Spinal cord (tissue), 10 donors: ENCODE measurements around the gene TRERF1. TPM values are rescaled to one million over a fixed set of nuclear protein-coding genes. Genes with fewer than 3 reads are reported as not detected.

ENCODE experiments used
- DNase-seq, 6 donors: peaks; one replicate each; pipeline versions ENCODE4 v3.0.0 to v3.0.0-alpha.2; 2013 to 2015; ENCODE audit warnings: low spot score in 6 of 6, low read depth in 4 of 6
- H3K27ac ChIP-seq: one replicate; pipeline ENCODE4 v1.5.1; 2013; ENCODE audit warnings: low read depth, low read length, control low read depth
- H3K27me3 ChIP-seq: one replicate; pipeline ENCODE4 v1.6.1; 2013; ENCODE audit warnings: low read length; ENCODE audit not compliant: control insufficient read depth, insufficient read depth
- H3K36me3 ChIP-seq: one replicate; pipeline ENCODE4 v1.6.1; 2013; ENCODE audit warnings: low read length; ENCODE audit not compliant: control insufficient read depth, insufficient read depth
- H3K4me1 ChIP-seq: one replicate; pipeline ENCODE4 v1.6.1; 2013; ENCODE audit warnings: low read length; ENCODE audit not compliant: control insufficient read depth, insufficient read depth
- H3K4me3 ChIP-seq: one replicate; pipeline ENCODE4 v1.5.1; 2013; ENCODE audit warnings: low read depth, low read length, control low read depth
- H3K9me3 ChIP-seq: one replicate; pipeline ENCODE4 v1.6.1; 2013; ENCODE audit warnings: low read length; ENCODE audit not compliant: control insufficient read depth, insufficient read depth
- WGBS: methylation state at CpG from one replicate; pipeline ENCODE4 v1.1.5; 2013; ENCODE audit warnings: missing lambda C conversion rate; ENCODE audit not compliant: insufficient coverage; 5-methylcytosine and 5-hydroxymethylcytosine counted together
- polyA plus RNA-seq, 2 donors: library from polyadenylated mRNA; unstranded; fragments of 120-200 nt; gene quantifications; one replicate each; pipeline ENCODE4 v1.2.1, GENCODE V29; 2013; ENCODE audit not compliant: insufficient read length in 2 of 2
- total RNA-seq, 2 donors: library from RNA; depleted of rRNA in 1 of 2; stranded (reverse); fragments of 120-200 nt in 1 of 2; fragments of >200 nt in 1 of 2; gene quantifications; one replicate each; pipeline versions ENCODE4 v1.2.3 to v1.2.4, GENCODE V29; 2013 to 2014
- donor health status: healthy.

The TRERF1 gene
- total and polyA plus RNA-seq, 4 donors: 4.8 to 9.4 (median 7.4) TPM

DNA sequence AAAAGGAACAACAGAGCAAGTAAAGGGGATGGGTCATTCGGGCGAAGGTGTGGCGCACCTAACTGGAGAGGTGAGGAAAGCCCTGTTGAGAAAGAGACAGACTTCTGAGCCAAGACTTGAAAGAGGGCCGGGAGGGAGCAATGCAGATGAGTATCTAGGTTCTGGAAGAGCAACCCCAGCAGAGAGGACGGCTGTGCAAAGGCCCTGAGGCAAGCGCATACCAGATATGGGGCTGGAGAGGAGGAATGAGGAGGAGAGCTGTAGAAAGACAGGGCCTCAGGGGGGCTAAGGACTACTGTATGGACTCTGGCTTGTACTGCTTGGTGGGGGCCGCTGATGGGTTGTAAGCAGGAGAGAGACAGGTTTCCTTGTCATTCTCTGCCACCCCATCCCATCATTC lies 21.9 kb downstream of the TRERF1 start:
- H3K4me3 ChIP-seq: no peak overlapping the region
- no peak overlapping the region for H3K27ac ChIP-seq
- 93% methylated on average over 6 of the region's 7 CpGs for WGBS
- H3K4me1 ChIP-seq: peaks cover 11% of the 10 kb centered on the region
- H3K27me3 ChIP-seq: no peaks in the 10 kb centered on the region
- peaks cover 5% of the 10 kb centered on the region for H3K9me3 ChIP-seq
- DNase-seq: no peak
- peaks cover 7% of the 10 kb centered on the region for H3K36me3 ChIP-seq

- no peak overlapping the region for H3K27ac ChIP-seq
- H3K4me3 ChIP-seq: no peak overlapping the region
- H3K9me3 ChIP-seq: peaks cover 5% of the 10 kb centered on the region
- DNase-seq: peak in 1 of 6 donors; percentile 43
- peaks cover 11% of the 10 kb centered on the region for H3K4me1 ChIP-seq
- WGBS: 40% methylated on average over 1 of the region's 8 CpGs
- no peaks in the 10 kb centered on the region for H3K27me3 ChIP-seq
- H3K36me3 ChIP-seq: peaks cover 7% of the 10 kb centered on the region
Observed at GRCh38 chr6:42429042-42429585, 22.6 kb downstream of the TRERF1 start.

DNA sequence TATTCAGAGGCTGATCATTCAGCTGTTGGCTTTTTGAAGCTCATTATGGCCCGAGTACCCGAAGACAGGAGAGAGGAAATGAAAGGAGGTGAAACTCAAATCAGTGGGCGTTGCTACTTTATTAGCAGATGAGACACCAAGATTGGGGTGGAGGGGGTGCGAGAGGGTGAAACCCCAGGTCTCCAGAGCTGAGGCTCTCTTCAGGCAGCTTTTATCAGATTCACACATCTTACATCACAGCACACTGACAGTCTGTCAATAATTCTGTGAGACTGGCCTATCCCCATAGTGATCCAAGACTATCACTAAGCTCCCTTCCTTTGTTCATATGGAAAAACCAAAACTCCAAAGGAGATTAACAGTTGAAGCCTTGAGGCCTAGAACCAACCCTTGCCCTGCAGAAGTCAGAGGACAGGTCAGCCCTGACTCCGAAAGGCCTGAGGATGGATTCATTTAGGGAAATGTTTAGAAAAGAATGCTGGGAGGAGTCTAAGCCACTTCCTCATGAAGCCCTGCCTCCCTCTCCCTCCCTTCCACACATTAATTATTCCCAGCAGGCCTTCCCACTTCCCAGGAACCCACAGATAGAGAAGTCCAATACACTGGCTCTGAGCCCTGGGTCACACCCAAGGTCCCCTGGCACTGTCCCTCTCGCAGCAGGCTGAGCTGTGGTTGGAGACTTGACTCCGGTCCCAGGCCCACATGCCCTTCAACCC lies 23.2 kb downstream of the TRERF1 start:
- Histone ChIP-seq H3K27ac (no peak overlapping the region), H3K27me3 (no peaks in the 10 kb centered on the region), H3K9me3 (no peaks in the 10 kb centered on the region), H3K36me3 (peaks cover 4% of the 10 kb centered on the region), H3K4me1 (peaks cover 11% of the 10 kb centered on the region), H3K4me3 (no peak overlapping the region)
- 57% methylated on average over 5 of the region's 7 CpGs for WGBS
- peak in 1 of 6 donors; percentile 51 for DNase-seq

- peaks cover 11% of the 10 kb centered on the region for H3K4me1 ChIP-seq
- DNase-seq: no peak
- H3K27me3 ChIP-seq: no peaks in the 10 kb centered on the region
- H3K27ac ChIP-seq: no peak overlapping the region
- H3K36me3 ChIP-seq: peaks cover 4% of the 10 kb centered on the region
- no peak overlapping the region for H3K4me3 ChIP-seq
- WGBS: 90% methylated on average over 1 of the region's 2 CpGs
- H3K9me3 ChIP-seq: no peaks in the 10 kb centered on the region
Observed at GRCh38 chr6:42427871-42428270, 23.9 kb downstream of the TRERF1 start.

- Histone ChIP-seq H3K4me1 (peaks cover 11% of the 10 kb centered on the region), H3K27me3 (no peaks in the 10 kb centered on the region), H3K4me3 (no peak overlapping the region), H3K27ac (no peak overlapping the region), H3K9me3 (no peaks in the 10 kb centered on the region), H3K36me3 (peaks cover 4% of the 10 kb centered on the region)
- no peak for DNase-seq
- no CpG with 5 or more reads among the region's 2 CpGs for WGBS
Observed at GRCh38 chr6:42426191-42426590, 25.5 kb downstream of the TRERF1 start.

DNA sequence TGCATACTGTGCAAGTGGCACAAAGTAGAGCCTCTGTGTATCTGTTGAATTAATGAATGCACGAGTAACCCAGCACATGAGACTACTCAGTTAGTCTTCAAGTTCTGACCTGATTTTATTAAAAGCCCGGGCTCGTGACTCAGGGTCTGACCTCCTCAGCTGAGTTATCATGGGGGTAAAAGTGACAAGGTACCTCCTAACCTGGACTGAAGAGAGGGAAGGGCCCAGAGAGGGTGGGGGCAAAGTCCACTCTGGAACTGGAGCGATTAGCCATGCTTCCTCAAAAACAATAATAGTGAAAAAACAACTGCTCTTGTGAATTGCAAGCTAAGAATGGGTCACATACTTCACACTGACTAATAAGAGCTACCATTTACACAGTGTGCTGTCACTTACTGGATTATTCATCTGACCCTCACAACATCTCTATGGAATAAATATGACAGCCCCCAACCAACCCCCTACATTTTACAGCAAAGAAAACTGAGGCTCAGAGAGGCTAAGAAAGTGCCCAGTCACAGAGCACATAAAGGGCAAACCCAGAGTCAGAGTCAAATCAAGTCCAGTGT lies 26.7 kb downstream of the TRERF1 start:
- no peaks in the 10 kb centered on the region for H3K9me3 ChIP-seq
- WGBS: no CpG with 5 or more reads among the region's 4 CpGs

GRCh38 chr6:42423244-42423643 lies 28.5 kb downstream of the TRERF1 start:
- WGBS: 92% methylated on average over 6 of the region's 8 CpGs

More for the DNA sequence above, 26.7 kb downstream of the TRERF1 start:
- no peak overlapping the region for H3K4me3 ChIP-seq
- DNase-seq: no peak
- no peak overlapping the region for H3K27ac ChIP-seq
- peaks cover 4% of the 10 kb centered on the region for H3K36me3 ChIP-seq
- no peaks in the 10 kb centered on the region for H3K27me3 ChIP-seq
- peaks cover 11% of the 10 kb centered on the region for H3K4me1 ChIP-seq

GRCh38 chr6:42420741-42421140 lies 31.0 kb downstream of the TRERF1 start:
- peaks cover 2% of the 10 kb centered on the region for H3K4me1 ChIP-seq
- no peaks in the 10 kb centered on the region for H3K9me3 ChIP-seq
- 76% methylated on average over 2 of the region's 3 CpGs for WGBS
- H3K27me3 ChIP-seq: no peaks in the 10 kb centered on the region
- H3K36me3 ChIP-seq: no peaks in the 10 kb centered on the region
- DNase-seq: no peak
- H3K27ac ChIP-seq: no peak overlapping the region
- no peak overlapping the region for H3K4me3 ChIP-seq

More at GRCh38 chr6:42423244-42423643, 28.5 kb downstream of the TRERF1 start:
- Histone ChIP-seq H3K36me3 (no peaks in the 10 kb centered on the region), H3K4me1 (peaks cover 2% of the 10 kb centered on the region), H3K4me3 (no peak overlapping the region), H3K27ac (no peak overlapping the region), H3K27me3 (no peaks in the 10 kb centered on the region), H3K9me3 (no peaks in the 10 kb centered on the region)
- no peak for DNase-seq

- Histone ChIP-seq H3K9me3 (no peaks in the 10 kb centered on the region), H3K36me3 (no peaks in the 10 kb centered on the region), H3K4me3 (no peak overlapping the region), H3K27ac (no peak overlapping the region), H3K27me3 (no peaks in the 10 kb centered on the region), H3K4me1 (peaks cover 2% of the 10 kb centered on the region)
- DNase-seq: no peak
- 93% methylated on average over 3 of the region's 6 CpGs for WGBS
Observed at GRCh38 chr6:42419490-42420280, 32.0 kb downstream of the TRERF1 start.
